Neural progenitor cell (in vitro differentiated cells): ENCODE results near the gene PIGQ. TPM values are rescaled to one million over a fixed set of nuclear protein-coding genes. Genes with fewer than 3 reads are reported as not detected.

Experiments used
- DNase-seq: peaks from one replicate; pipeline ENCODE4 v3.0.0-alpha.2; 2016; ENCODE audit warnings: low spot score
- H2AFZ ChIP-seq: fragments of 200-600 bp; sonication (generic); replicated peaks from 2 replicates; pipeline ENCODE4 v1.6.1; 2016; ENCODE audit warnings: antibody characterized with exemption
- H3F3A ChIP-seq: fragments of 200-600 bp; sonication (generic); 2 replicates; pipeline ENCODE4 v1.6.1; 2016; ENCODE audit warnings: antibody characterized with exemption, low read depth
- H3K27ac ChIP-seq: fragments of 200-600 bp; sonication (generic); 2 replicates; pipeline ENCODE4 v1.5.1; 2016; ENCODE audit warnings: mild to moderate bottlenecking
- H3K27me3 ChIP-seq: fragments of 200-600 bp; sonication (generic); 2 replicates; pipeline ENCODE4 v1.6.1; 2016; ENCODE audit warnings: mild to moderate bottlenecking, moderate library complexity
- H3K36me3 ChIP-seq: fragments of 200-600 bp; sonication (generic); 2 replicates; pipeline ENCODE4 v1.5.1; 2016
- H3K4me1 ChIP-seq: fragments of 200-600 bp; sonication (generic); 2 replicates; pipeline ENCODE4 v1.6.1; 2016; ENCODE audit warnings: mixed run types
- H3K4me2 ChIP-seq: fragments of 200-600 bp; sonication (generic); 2 replicates; pipeline ENCODE4 v1.6.1; 2016
- H3K4me3 ChIP-seq: fragments of 200-600 bp; sonication (generic); 2 replicates; pipeline ENCODE4 v1.5.1; 2016
- H3K79me2 ChIP-seq: fragments of 200-600 bp; sonication (generic); 2 replicates; pipeline ENCODE4 v1.6.1; 2016; ENCODE audit warnings: low read depth
- H3K9ac ChIP-seq: fragments of 200-600 bp; sonication (generic); 2 replicates; pipeline ENCODE4 v1.6.1; 2016
- H3K9me3 ChIP-seq: fragments of 200-600 bp; sonication (generic); 2 replicates; pipeline ENCODE4 v1.5.1; 2016; ENCODE audit warnings: low read depth
- H4K20me1 ChIP-seq: fragments of 200-600 bp; sonication (generic); 2 replicates; pipeline ENCODE4 v1.6.1; 2016; ENCODE audit warnings: low read depth
- H3K27ac Mint-ChIP-seq: 3 replicates; pipeline ENCODE4 v1.8.0; 2021; ENCODE audit warnings: mixed read lengths
- H3K27me3 Mint-ChIP-seq: 2 replicates; pipeline ENCODE4 v1.8.0; 2022; ENCODE audit warnings: low read depth, mild to moderate bottlenecking, inconsistent platforms, moderate library complexity, mixed read lengths; ENCODE audit not compliant: insufficient read depth
- H3K36me3 Mint-ChIP-seq: 3 replicates; pipeline ENCODE4 v1.8.0; 2021; ENCODE audit warnings: mixed read lengths
- H3K4me1 Mint-ChIP-seq: 3 replicates; pipeline ENCODE4 v1.8.0; 2021; ENCODE audit warnings: mixed read lengths
- H3K4me3 Mint-ChIP-seq: 3 replicates; pipeline ENCODE4 v1.8.0; 2021; ENCODE audit warnings: mild to moderate bottlenecking, moderate library complexity, mixed read lengths
- H3K9me3 Mint-ChIP-seq: 3 replicates; pipeline ENCODE4 v1.8.0; 2020; ENCODE audit warnings: mixed read lengths
- CTCF ChIP-seq: fragments of 200-600 bp; sonication (generic); IDR thresholded peaks from 2 replicates; pipeline ENCODE4 v1.5.1; 2017; ENCODE audit warnings: antibody characterized with exemption, mild to moderate bottlenecking
- EZH2 ChIP-seq: fragments of 200-600 bp; sonication (generic); IDR thresholded peaks from 2 replicates; pipeline ENCODE4 v1.6.1; 2017; ENCODE audit warnings: antibody characterized with exemption, mild to moderate bottlenecking, moderate library complexity
- EZH2phosphoT487 ChIP-seq: fragments of 200-600 bp; sonication (generic); IDR thresholded peaks from 2 replicates; pipeline ENCODE4 v1.6.1; 2017; ENCODE audit warnings: antibody characterized with exemption
- total RNA-seq: library from RNA; depleted of rRNA; stranded (reverse); fragments of >200 nt; gene quantifications from 2 replicates; pipeline ENCODE4 v1.2.3, GENCODE V29; 2015; ENCODE audit warnings: low replicate concordance

Gene PIGQ
- total RNA-seq, 1 donor from 2014 or later: 16.1 TPM

- no peak overlapping the region for H2AFZ ChIP-seq
- H4K20me1 ChIP-seq: peaks cover 71% of the 10 kb centered on the region
- H3K9me3 ChIP-seq: no peaks in the 10 kb centered on the region
- no peak overlapping the region for H3K9ac ChIP-seq
- DNase-seq: no peak
- peaks cover 5% of the 10 kb centered on the region for H3F3A ChIP-seq
- H3K36me3 Mint-ChIP-seq: no peaks in the 10 kb centered on the region
- peaks cover 69% of the 10 kb centered on the region for H3K79me2 ChIP-seq
- H3K4me3 Mint-ChIP-seq: no peak overlapping the region
- peaks cover 6% of the 10 kb centered on the region for H3K4me1 ChIP-seq
- H3K4me3 ChIP-seq: no peak overlapping the region
- TF ChIP-seq EZH2 (no peak), EZH2phosphoT487 (no peak), CTCF (no peak)
- H3K4me2 ChIP-seq: no peak overlapping the region
- H3K27me3 Mint-ChIP-seq: no peaks in the 10 kb centered on the region
- H3K27ac Mint-ChIP-seq: no peak overlapping the region
- no peaks in the 10 kb centered on the region for H3K27me3 ChIP-seq
- H3K36me3 ChIP-seq: no peaks in the 10 kb centered on the region
- no peak overlapping the region for H3K27ac ChIP-seq
- H3K4me1 Mint-ChIP-seq: peaks cover 6% of the 10 kb centered on the region
- H3K9me3 Mint-ChIP-seq: no peaks in the 10 kb centered on the region
Measured at GRCh38 chr16:534135-534534, 35.6 kb upstream of the PIGQ start.

- Histone ChIP-seq H3K9me3 (no peaks in the 10 kb centered on the region), H3K4me3 (no peak overlapping the region), H3F3A (peaks cover 5% of the 10 kb centered on the region), H3K9ac (no peak overlapping the region), H4K20me1 (peaks cover 66% of the 10 kb centered on the region), H3K36me3 (no peaks in the 10 kb centered on the region), H3K4me1 (no peaks in the 10 kb centered on the region), H2AFZ (no peak overlapping the region), H3K27ac (no peak overlapping the region), H3K4me2 (no peak overlapping the region), H3K79me2 (peaks cover 61% of the 10 kb centered on the region), H3K27me3 (no peaks in the 10 kb centered on the region)
- H3K4me3 Mint-ChIP-seq: no peak overlapping the region
- H3K4me1 Mint-ChIP-seq: peaks cover 3% of the 10 kb centered on the region
- H3K27me3 Mint-ChIP-seq: no peaks in the 10 kb centered on the region
- H3K27ac Mint-ChIP-seq: no peak overlapping the region
- no peak for DNase-seq
- no peaks in the 10 kb centered on the region for H3K9me3 Mint-ChIP-seq
- H3K36me3 Mint-ChIP-seq: no peaks in the 10 kb centered on the region
- no peak for TF ChIP-seq EZH2
- TF ChIP-seq CTCF: no peak
- no peak for TF ChIP-seq EZH2phosphoT487
Measured at GRCh38 chr16:534856-535445, 34.8 kb upstream of the PIGQ start.

- H3K9me3 ChIP-seq: no peaks in the 10 kb centered on the region
- peaks cover 5% of the 10 kb centered on the region for H3F3A ChIP-seq
- Mint-ChIP-seq H3K36me3 (no peaks in the 10 kb centered on the region), H3K27me3 (no peaks in the 10 kb centered on the region), H3K9me3 (no peaks in the 10 kb centered on the region), H3K4me1 (no peaks in the 10 kb centered on the region), H3K27ac (no peak overlapping the region), H3K4me3 (no peak overlapping the region)
- DNase-seq: no peak
- H3K9ac ChIP-seq: no peak overlapping the region
- H3K4me1 ChIP-seq: no peaks in the 10 kb centered on the region
- H4K20me1 ChIP-seq: peaks cover 65% of the 10 kb centered on the region
- no peak overlapping the region for H3K4me2 ChIP-seq
- H3K79me2 ChIP-seq: peaks cover 53% of the 10 kb centered on the region
- H2AFZ ChIP-seq: no peak overlapping the region
- TF ChIP-seq CTCF (no peak), EZH2phosphoT487 (no peak), EZH2 (no peak)
- no peaks in the 10 kb centered on the region for H3K27me3 ChIP-seq
- no peak overlapping the region for H3K27ac ChIP-seq
- H3K36me3 ChIP-seq: no peaks in the 10 kb centered on the region
- no peak overlapping the region for H3K4me3 ChIP-seq
Measured at GRCh38 chr16:535446-536405, 34.0 kb upstream of the PIGQ start.
